Measurements from ENCODE around the gene FOXP2. TPM values are rescaled to one million over a fixed set of nuclear protein-coding genes. Genes with fewer than 3 reads are reported as not detected.
"Not testable (repeated sequence)": the region's sequence is repeated elsewhere in the genome, so short reads cannot be mapped to it uniquely, and the experiment has no call there.

FOXP2 gene
- total RNA-seq, 1 donor from 2014 or later, result not detected

DNA sequence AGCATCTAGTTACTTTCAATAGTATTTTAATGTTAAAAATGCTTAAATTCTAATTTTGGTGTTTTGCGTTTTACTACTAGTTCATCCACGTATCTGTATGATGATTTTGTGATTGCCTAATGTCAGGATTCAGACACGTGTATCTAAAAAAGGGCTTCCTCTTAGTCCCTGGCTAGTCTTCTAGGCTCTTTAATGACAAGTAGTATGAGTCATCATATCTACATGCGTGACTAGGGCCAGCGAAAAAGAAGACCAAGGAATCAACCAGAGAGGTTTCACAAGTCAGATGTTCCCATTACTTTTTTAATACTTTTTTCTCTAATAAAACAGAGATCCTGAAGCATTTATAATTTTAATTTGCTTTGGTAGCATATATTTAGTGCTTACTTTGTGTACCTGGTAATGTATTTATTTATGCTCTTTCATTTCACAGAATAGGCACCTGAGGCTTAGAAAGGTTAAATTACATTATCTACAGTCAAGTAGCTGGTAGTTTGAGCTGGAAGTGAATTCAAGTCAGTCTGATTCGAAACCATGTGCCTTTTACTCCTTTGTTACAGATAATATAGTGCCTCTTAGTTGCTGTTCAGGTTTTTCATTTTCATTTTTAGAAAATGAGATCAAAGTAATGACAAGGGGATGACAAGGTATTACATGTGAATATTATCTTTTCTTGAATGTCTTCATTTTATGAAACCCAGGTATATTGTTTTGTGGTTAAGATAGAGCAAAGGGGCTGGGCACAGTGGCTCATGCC is 140.3 kb downstream of the FOXP2 start:
- H3K4me3 Mint-ChIP-seq, result no peak overlapping the region
- ChIA-PET POLR2A (no interaction called here), CTCF (no interaction called here)
- no peaks in the 10 kb centered on the region for H3K4me1 Mint-ChIP-seq
- intact Hi-C loops (cut with micrococcal nuclease), result no loop called here
- no peaks in the 10 kb centered on the region for H3K27me3 Mint-ChIP-seq
- DNase-seq (no peak), ATAC-seq (ENCODE audit: low read depth) (no peak)
- H3K9me3 Mint-ChIP-seq, result no peaks in the 10 kb centered on the region
- no peak overlapping the region for H3K27ac Mint-ChIP-seq
- H3K36me3 Mint-ChIP-seq (ENCODE audit: low read depth), result no peaks in the 10 kb centered on the region
- TF ChIP-seq, protein P1, sequence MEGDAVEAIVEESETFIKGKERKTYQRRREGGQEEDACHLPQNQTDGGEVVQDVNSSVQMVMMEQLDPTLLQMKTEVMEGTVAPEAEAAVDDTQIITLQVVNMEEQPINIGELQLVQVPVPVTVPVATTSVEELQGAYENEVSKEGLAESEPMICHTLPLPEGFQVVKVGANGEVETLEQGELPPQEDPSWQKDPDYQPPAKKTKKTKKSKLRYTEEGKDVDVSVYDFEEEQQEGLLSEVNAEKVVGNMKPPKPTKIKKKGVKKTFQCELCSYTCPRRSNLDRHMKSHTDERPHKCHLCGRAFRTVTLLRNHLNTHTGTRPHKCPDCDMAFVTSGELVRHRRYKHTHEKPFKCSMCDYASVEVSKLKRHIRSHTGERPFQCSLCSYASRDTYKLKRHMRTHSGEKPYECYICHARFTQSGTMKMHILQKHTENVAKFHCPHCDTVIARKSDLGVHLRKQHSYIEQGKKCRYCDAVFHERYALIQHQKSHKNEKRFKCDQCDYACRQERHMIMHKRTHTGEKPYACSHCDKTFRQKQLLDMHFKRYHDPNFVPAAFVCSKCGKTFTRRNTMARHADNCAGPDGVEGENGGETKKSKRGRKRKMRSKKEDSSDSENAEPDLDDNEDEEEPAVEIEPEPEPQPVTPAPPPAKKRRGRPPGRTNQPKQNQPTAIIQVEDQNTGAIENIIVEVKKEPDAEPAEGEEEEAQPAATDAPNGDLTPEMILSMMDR (IDR thresholded peaks at IDR 0.05), result no peak

DNA sequence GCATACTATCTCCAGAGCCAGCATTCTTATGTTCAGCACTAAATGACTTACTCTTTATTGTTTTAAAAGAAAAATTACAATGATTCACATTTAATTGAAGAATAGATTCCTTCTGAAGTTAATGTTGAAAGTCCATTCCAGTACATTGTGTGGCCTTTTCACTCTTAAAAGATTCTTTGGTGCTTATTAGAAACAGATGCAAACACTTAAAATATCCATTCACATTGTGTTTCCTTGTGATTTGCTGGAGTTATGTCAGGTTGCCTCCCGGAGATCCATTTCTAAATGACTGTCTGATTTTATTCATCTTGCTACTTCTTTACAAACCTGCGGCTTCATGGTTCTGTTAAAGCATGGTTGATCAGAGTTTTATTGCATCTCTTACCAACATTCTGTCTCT is 152.8 kb downstream of the FOXP2 start:
- TF ChIP-seq, protein P1 (IDR thresholded peaks at IDR 0.05), result no peak
- Mint-ChIP-seq H3K4me3 (no peak overlapping the region), H3K36me3 (ENCODE audit: low read depth) (no peaks in the 10 kb centered on the region), H3K9me3 (no peaks in the 10 kb centered on the region), H3K27me3 (no peaks in the 10 kb centered on the region), H3K27ac (no peak overlapping the region), H3K4me1 (no peaks in the 10 kb centered on the region)
- intact Hi-C loops (cut with micrococcal nuclease), result no loop called here
- ATAC-seq (ENCODE audit: low read depth) (no peak), DNase-seq (no peak)
- CTCF ChIA-PET, result no interaction called here
- POLR2A ChIA-PET, result no interaction called here

DNA sequence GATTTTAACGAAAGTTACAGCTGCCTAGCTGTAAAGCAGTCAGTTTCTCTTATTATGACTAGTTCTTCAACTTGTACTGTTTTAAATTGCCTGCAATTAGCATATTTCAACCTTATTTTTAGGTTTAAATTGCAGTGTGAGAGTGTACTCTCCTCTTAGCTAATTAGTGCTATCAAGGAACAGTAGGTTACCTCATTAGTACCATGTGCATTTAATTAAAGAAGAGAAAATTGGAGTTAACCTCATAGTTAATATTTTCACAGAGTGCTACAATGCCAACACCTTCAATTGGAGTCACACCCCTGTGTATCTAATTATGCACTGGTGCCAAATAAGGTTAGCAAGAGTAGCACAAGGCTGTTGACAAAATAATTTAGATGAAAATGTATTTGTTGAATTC is 154.6 kb downstream of the FOXP2 start:
- DNase-seq, result no peak
- Mint-ChIP-seq H3K9me3 (no peaks in the 10 kb centered on the region), H3K36me3 (ENCODE audit: low read depth) (no peaks in the 10 kb centered on the region), H3K4me3 (no peak overlapping the region), H3K4me1 (no peaks in the 10 kb centered on the region), H3K27ac (no peak overlapping the region), H3K27me3 (no peaks in the 10 kb centered on the region)
- no peak for ATAC-seq (ENCODE audit: low read depth)
- CTCF ChIA-PET, result no interaction called here
- POLR2A ChIA-PET, result no interaction called here
- intact Hi-C loops (cut with micrococcal nuclease), result no loop called here
- TF ChIP-seq, protein P1 (IDR thresholded peaks at IDR 0.05), result no peak

DNA sequence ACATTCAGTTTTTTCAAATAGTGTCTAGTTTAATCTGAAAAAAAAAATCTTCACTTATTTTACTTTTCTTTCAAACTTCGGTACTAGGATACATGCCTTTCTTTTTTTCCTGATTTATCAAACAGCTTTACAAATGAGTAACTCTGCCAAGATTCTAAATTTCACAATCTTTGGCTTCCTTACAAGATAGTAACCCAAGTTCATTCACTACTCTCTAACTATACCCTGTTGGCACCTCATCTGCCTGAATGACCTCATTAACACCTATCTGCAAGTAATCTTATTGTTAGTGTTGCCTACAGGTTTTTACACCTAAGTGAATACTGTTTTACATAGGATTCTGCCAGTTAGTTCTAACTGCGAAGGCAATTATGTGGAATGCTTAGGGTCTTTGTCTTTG is 159.8 kb downstream of the FOXP2 start:
- H3K9me3 Mint-ChIP-seq, result no peaks in the 10 kb centered on the region
- TF ChIP-seq, protein P1 (IDR thresholded peaks at IDR 0.05), result no peak
- H3K27ac Mint-ChIP-seq, result no peak overlapping the region
- no peak for ATAC-seq (ENCODE audit: low read depth)
- H3K36me3 Mint-ChIP-seq (ENCODE audit: low read depth), result no peaks in the 10 kb centered on the region
- ChIA-PET CTCF (no interaction called here), POLR2A (no interaction called here)
- no peaks in the 10 kb centered on the region for H3K27me3 Mint-ChIP-seq
- no peak for DNase-seq
- H3K4me1 Mint-ChIP-seq, result no peaks in the 10 kb centered on the region
- intact Hi-C loops (cut with micrococcal nuclease), result no loop called here
- H3K4me3 Mint-ChIP-seq, result no peak overlapping the region

DNA sequence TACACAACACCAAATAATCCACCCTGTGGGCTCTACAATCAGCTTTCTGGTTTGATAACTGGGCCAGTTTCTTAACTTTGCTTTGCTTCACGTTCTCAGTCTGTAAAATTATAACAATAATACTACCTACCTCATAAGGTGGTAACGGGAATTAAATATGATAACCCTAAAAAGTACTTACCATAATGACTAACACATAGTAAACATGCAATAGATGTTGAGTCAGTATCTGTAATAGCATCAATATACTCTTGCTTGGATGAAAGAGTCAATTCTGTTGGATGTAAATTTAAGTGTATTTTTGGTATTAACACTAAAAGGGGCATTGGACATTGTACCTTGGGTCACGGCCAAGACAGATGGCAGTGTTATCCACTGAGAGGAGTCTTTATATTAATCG is 160.5 kb downstream of the FOXP2 start:
- Mint-ChIP-seq H3K27ac (no peak overlapping the region), H3K9me3 (no peaks in the 10 kb centered on the region), H3K27me3 (no peaks in the 10 kb centered on the region), H3K4me1 (no peaks in the 10 kb centered on the region), H3K36me3 (ENCODE audit: low read depth) (no peaks in the 10 kb centered on the region), H3K4me3 (no peak overlapping the region)
- intact Hi-C loops (cut with micrococcal nuclease), result no loop called here
- CTCF ChIA-PET, result no interaction called here
- ATAC-seq (ENCODE audit: low read depth) (no peak), DNase-seq (no peak)
- POLR2A ChIA-PET, result no interaction called here
- TF ChIP-seq, protein P1 (IDR thresholded peaks at IDR 0.05), result no peak

GRCh38 chr7:114580963-114581362 is 166.3 kb downstream of the FOXP2 start:
- POLR2A ChIA-PET; H3K9me3 Mint-ChIP-seq; intact Hi-C loops (cut with micrococcal nuclease); ATAC-seq (ENCODE audit: low read depth); H3K27ac Mint-ChIP-seq; H3K4me1 Mint-ChIP-seq; H3K36me3 Mint-ChIP-seq (ENCODE audit: low read depth); CTCF ChIA-PET; H3K4me3 Mint-ChIP-seq; DNase-seq; H3K27me3 Mint-ChIP-seq: not testable (repeated sequence)

Measured in activated B cell treated with CpG ODN at 0.5 μM for 24 hours (primary cell).